ENCODE data around the gene PRICKLE4. TPM values are rescaled to one million over a fixed set of nuclear protein-coding genes. Genes with fewer than 3 reads are reported as not detected.

Gene PRICKLE4
- total RNA-seq, 1 experiment from 2014 or later, result not detected

DNA sequence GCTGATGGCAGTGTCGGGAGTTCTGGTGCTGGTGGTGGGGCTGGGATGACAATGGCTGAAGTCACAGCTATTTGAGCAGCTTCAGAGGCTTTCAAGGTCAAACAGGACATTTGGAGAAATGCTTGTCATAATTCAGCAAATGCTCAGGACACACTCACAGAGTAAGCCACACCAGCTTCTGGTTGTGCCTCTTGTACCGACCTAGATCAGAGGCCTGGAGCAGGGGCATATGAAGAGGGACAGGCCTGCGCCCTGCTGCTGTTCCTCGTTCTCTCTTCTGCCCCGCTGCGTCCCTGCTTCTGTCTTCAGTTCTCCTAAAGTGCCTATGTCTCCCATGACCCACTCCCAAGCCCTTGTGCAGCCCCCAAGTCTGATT is 32.5 kb upstream of the PRICKLE4 start:
- Histone ChIP-seq H3K4me1 (ENCODE audit: insufficient read depth, low read length, poor library complexity, severe bottlenecking) (no peaks in the 10 kb centered on the region), H3K4me3 (ENCODE audit: low read depth, low read length, poor library complexity, severe bottlenecking) (no peak overlapping the region), H3K9me3 (ENCODE audit: low read depth, low read length, poor library complexity, severe bottlenecking) (no peaks in the 10 kb centered on the region), H3K27me3 (replicated peaks; ENCODE audit: insufficient read depth, low read depth, low read length, poor library complexity) (no peaks in the 10 kb centered on the region), H3K36me3 (ENCODE audit: insufficient read depth, low read length, poor library complexity, severe bottlenecking) (no peaks in the 10 kb centered on the region), H3K27ac (ENCODE audit: low read depth, low read length, poor library complexity, severe bottlenecking) (no peak overlapping the region)
- intact Hi-C loops (cut with micrococcal nuclease; ENCODE audit: unreplicated experiment), result no loop called here
- no peak for DNase-seq (ENCODE audit: low spot score)
- POLR2A ChIA-PET (ENCODE audit: low non-redundant PET), result no interaction called here
- CTCF ChIA-PET, result interaction anchor here (1.2 kb wide), 1 partner anchor 14 kb away, joined by 5 read pairs; no protein-coding TSS in a partner anchor
- TF ChIP-seq EZH2 (IDR thresholded peaks at IDR 0.05; ENCODE audit: borderline replicate concordance, low read depth, low read length, poor library complexity, severe bottlenecking), result no peak
- TF ChIP-seq, protein P1, sequence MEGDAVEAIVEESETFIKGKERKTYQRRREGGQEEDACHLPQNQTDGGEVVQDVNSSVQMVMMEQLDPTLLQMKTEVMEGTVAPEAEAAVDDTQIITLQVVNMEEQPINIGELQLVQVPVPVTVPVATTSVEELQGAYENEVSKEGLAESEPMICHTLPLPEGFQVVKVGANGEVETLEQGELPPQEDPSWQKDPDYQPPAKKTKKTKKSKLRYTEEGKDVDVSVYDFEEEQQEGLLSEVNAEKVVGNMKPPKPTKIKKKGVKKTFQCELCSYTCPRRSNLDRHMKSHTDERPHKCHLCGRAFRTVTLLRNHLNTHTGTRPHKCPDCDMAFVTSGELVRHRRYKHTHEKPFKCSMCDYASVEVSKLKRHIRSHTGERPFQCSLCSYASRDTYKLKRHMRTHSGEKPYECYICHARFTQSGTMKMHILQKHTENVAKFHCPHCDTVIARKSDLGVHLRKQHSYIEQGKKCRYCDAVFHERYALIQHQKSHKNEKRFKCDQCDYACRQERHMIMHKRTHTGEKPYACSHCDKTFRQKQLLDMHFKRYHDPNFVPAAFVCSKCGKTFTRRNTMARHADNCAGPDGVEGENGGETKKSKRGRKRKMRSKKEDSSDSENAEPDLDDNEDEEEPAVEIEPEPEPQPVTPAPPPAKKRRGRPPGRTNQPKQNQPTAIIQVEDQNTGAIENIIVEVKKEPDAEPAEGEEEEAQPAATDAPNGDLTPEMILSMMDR (conservative IDR thresholded peaks at IDR 0.05; ENCODE audit: low read depth, low read length), result no peak
- BruUV-seq (replicated peaks), result no TSS peak

DNA sequence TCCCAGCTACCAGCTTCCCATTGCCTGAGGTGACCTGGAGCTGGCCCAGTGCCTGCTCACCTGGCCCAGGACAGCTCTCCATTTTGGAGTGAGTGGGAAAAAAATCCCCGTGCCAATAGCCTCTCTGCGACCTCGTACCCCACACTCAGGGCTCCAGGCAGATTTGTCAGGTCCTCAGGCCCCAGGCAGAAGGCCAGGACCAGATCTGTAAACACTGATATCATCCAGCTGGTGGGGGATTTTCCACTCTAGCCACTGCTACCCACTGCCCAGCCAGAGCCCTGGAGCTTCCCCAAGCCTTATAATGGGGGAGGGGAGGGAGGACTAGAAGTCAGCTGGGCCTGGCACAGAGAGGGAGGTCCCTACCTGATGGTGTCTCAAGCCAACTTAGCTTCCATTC is 32.0 kb upstream of the PRICKLE4 start:
- ChIA-PET CTCF (interaction anchor here (1.2 kb wide), 1 partner anchor 14 kb away, joined by 5 read pairs; no protein-coding TSS in a partner anchor), POLR2A (ENCODE audit: low non-redundant PET) (no interaction called here)
- intact Hi-C loops (cut with micrococcal nuclease; ENCODE audit: unreplicated experiment), result no loop called here
- Histone ChIP-seq H3K36me3 (ENCODE audit: insufficient read depth, low read length, poor library complexity, severe bottlenecking) (no peaks in the 10 kb centered on the region), H3K27ac (ENCODE audit: low read depth, low read length, poor library complexity, severe bottlenecking) (no peak overlapping the region), H3K4me3 (ENCODE audit: low read depth, low read length, poor library complexity, severe bottlenecking) (no peak overlapping the region), H3K4me1 (ENCODE audit: insufficient read depth, low read length, poor library complexity, severe bottlenecking) (no peaks in the 10 kb centered on the region), H3K9me3 (ENCODE audit: low read depth, low read length, poor library complexity, severe bottlenecking) (no peaks in the 10 kb centered on the region), H3K27me3 (replicated peaks; ENCODE audit: insufficient read depth, low read depth, low read length, poor library complexity) (no peaks in the 10 kb centered on the region)
- TF ChIP-seq, protein P1 (conservative IDR thresholded peaks at IDR 0.05; ENCODE audit: low read depth, low read length), result no peak
- TF ChIP-seq EZH2 (IDR thresholded peaks at IDR 0.05; ENCODE audit: borderline replicate concordance, low read depth, low read length, poor library complexity, severe bottlenecking), result no peak
- DNase-seq (ENCODE audit: low spot score), result no peak
- no TSS peak for BruUV-seq (replicated peaks)

DNA sequence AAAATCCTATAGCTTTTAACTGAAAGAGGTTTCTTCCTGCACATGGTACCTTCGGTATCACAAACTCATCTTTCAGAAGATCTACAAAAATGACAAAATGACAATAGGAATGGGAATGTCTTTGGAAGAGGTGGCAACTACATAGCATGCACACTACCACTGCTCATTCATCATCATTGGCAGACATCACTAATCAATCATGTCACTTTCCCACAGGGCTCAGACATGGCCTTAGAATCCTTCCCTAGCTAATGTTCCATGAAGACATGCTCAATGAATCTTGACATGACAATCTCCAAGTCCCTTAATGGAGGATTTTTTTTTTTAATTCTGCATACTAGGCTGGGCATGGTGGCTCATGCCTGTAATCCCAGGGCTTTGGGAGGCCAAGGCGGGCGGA is 30.2 kb upstream of the PRICKLE4 start:
- POLR2A ChIA-PET (ENCODE audit: low non-redundant PET), result no interaction called here
- DNase-seq (ENCODE audit: low spot score), result no peak
- intact Hi-C loops (cut with micrococcal nuclease; ENCODE audit: unreplicated experiment), result no loop called here
- H3K27ac ChIP-seq (ENCODE audit: low read depth, low read length, poor library complexity, severe bottlenecking), result no peak overlapping the region
- TF ChIP-seq, protein P1 (conservative IDR thresholded peaks at IDR 0.05; ENCODE audit: low read depth, low read length), result no peak
- no peak for TF ChIP-seq EZH2 (IDR thresholded peaks at IDR 0.05; ENCODE audit: borderline replicate concordance, low read depth, low read length, poor library complexity, severe bottlenecking)
- H3K9me3 ChIP-seq (ENCODE audit: low read depth, low read length, poor library complexity, severe bottlenecking), result no peaks in the 10 kb centered on the region
- H3K4me1 ChIP-seq (ENCODE audit: insufficient read depth, low read length, poor library complexity, severe bottlenecking), result no peaks in the 10 kb centered on the region
- no peak overlapping the region for H3K4me3 ChIP-seq (ENCODE audit: low read depth, low read length, poor library complexity, severe bottlenecking)
- no peaks in the 10 kb centered on the region for H3K36me3 ChIP-seq (ENCODE audit: insufficient read depth, low read length, poor library complexity, severe bottlenecking)
- H3K27me3 ChIP-seq (replicated peaks; ENCODE audit: insufficient read depth, low read depth, low read length, poor library complexity), result no peaks in the 10 kb centered on the region
- CTCF ChIA-PET, result no interaction called here
- no TSS peak for BruUV-seq (replicated peaks)
